ENCODE data around the gene ALDH1A3.
"Not testable (repeated sequence)": the region's sequence is repeated elsewhere in the genome, so short reads cannot be mapped to it uniquely, and the experiment has no call there.

The ALDH1A3 gene

DNA sequence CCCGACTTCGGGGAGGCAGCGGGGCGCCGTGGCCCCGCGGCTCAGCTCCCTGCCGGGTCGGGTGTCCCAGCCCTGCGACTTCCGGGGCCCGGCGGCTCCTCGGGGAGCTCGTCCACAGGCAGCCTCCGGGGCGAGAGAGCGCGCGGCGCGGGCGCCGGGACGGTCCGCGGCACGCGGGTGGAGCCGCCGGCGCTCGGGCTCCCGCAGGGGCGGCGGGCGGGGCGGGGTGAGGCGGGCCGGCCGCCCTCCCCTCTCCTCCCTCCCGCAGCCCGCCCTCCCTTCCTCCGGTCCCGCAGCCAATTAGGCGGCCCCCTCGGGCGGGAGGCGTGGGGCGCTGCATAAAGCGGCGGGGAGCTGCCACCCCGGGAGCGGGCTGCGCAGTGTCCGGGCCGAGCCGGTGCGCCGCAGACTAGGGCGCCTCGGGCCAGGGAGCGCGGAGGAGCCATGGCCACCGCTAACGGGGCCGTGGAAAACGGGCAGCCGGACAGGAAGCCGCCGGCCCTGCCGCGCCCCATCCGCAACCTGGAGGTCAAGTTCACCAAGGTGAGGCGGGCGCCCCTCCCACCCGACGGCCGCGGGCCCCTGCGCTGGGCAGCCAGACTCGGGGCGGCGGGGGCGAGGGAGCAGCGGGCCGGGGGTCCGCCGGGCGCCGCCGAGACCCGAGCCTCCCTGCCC, at the start of gene ALDH1A3:
Gene ALDH1A3 (plus strand): TSS at position 368 of the 675 bp plus-strand sequence. CDS start 77 bp downstream, at position 445.
- DNase-seq (ENCODE audit: low spot score) (no peak), FAIRE-seq (no peak)

- FAIRE-seq (no peak), DNase-seq (ENCODE audit: low spot score) (no peak)
These were observed 48.2 kb upstream of the ALDH1A3 start for GRCh38 chr15:100831467-100831866.

GRCh38 chr15:100832149-100832942, 47.3 kb upstream of the ALDH1A3 start:
- DNase-seq (ENCODE audit: low spot score) (no peak), FAIRE-seq (no peak)

- no peak for FAIRE-seq
These were observed 45.9 kb upstream of the ALDH1A3 start for GRCh38 chr15:100833417-100834389.

DNA sequence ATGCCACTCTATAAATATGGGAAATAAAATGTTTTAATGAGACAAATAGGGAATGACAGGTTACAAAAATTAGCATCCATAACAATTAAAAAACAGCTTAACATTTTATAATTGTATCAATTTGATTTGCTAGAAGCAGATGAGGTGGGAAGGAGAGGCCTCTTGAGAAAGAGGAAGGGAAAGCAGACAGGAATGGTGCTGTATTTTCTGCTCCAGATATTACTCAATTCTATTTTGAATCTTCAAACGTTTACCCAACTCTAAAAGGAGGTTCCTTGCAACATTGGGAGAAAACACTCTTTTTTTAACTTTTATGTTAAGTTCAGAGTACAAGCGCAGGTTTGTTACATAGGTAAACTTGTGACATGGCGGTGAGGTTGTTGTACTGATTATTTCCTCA, 44.9 kb upstream of the ALDH1A3 start:
- FAIRE-seq (no peak), DNase-seq (ENCODE audit: low spot score) (no peak)

More at GRCh38 chr15:100833417-100834389, 45.9 kb upstream of the ALDH1A3 start:
- DNase-seq (ENCODE audit: low spot score) = no peak

- FAIRE-seq (no peak), DNase-seq (ENCODE audit: low spot score) (no peak)
These were observed 44.0 kb upstream of the ALDH1A3 start for GRCh38 chr15:100835636-100836035.

- FAIRE-seq (no peak), DNase-seq (ENCODE audit: low spot score) (no peak)
These were observed 43.1 kb upstream of the ALDH1A3 start for GRCh38 chr15:100836501-100836900.

DNA sequence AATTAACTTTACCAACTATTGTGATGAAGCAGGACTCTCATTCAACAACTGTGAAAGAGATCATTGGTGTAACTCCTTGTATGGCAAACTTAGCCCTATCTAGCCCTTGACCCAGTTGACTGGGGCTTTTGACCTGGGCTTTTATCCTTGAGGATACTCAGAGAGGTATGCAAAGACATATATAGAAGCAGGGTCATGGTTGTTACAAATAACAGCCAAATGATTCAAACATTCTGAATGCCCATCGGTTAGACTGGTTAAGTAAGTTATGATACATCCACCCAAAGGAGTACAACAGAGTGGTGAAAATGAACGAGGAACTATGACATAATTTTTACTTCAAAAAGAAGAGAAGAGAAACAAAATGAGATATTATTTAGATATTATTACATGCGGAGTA, 38.2 kb upstream of the ALDH1A3 start:
- FAIRE-seq = no peak
- DNase-seq (ENCODE audit: low spot score) = no peak

DNA sequence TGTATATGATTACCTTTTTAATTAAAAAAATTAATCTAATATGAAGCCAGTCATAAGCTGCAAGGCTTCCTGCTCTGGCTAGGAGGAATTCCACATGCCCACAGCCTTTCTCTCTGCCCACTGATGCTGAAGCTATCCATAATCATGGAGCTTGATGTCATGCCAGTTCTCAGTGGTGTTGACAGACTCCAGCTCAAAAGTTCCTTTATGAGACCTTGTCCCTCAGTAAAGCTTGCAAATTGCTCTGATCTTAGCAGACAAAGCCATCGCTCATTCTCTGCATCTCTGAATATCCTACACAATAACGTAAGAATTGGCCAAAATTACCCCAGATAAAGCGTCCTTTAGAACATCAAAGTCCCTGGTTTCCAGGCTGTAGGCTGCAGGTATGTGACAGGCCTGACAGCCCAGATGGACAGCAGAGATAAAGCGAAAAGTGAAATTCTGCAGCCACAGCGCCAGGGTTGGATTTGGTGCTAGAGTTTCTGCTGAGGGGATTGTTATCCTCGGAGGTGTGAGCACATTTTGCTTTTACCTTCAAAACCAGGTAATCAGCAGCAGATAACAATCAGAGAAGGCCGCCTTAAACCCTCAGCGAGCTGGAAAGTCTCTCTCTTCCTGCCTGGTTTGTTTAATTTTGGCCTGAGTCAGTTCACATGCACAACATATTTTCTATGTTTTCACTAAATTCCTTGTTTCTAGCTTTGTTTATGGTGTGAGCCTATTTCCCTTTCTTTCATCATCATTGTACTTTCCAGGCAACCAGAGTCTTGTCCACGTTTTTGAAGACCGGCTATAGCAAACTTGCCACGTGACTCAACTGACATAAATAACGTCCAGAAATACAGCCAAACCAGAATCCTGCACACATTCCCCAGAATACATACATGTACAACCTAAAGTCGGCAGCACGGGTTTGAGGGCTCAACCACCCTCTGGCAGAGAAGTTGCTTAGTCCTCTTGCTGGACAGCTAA, 36.6 kb upstream of the ALDH1A3 start:
- no peak for FAIRE-seq
- no peak for DNase-seq (ENCODE audit: low spot score)

GRCh38 chr15:100844167-100844566, 35.5 kb upstream of the ALDH1A3 start:
- FAIRE-seq (no peak), DNase-seq (ENCODE audit: low spot score) (no peak)

- DNase-seq (ENCODE audit: low spot score) (no peak), FAIRE-seq (no peak)
These were observed 34.9 kb upstream of the ALDH1A3 start for GRCh38 chr15:100844778-100845177.

GRCh38 chr15:100847194-100847593, 32.4 kb upstream of the ALDH1A3 start:
- FAIRE-seq (no peak), DNase-seq (ENCODE audit: low spot score) (no peak)

DNA sequence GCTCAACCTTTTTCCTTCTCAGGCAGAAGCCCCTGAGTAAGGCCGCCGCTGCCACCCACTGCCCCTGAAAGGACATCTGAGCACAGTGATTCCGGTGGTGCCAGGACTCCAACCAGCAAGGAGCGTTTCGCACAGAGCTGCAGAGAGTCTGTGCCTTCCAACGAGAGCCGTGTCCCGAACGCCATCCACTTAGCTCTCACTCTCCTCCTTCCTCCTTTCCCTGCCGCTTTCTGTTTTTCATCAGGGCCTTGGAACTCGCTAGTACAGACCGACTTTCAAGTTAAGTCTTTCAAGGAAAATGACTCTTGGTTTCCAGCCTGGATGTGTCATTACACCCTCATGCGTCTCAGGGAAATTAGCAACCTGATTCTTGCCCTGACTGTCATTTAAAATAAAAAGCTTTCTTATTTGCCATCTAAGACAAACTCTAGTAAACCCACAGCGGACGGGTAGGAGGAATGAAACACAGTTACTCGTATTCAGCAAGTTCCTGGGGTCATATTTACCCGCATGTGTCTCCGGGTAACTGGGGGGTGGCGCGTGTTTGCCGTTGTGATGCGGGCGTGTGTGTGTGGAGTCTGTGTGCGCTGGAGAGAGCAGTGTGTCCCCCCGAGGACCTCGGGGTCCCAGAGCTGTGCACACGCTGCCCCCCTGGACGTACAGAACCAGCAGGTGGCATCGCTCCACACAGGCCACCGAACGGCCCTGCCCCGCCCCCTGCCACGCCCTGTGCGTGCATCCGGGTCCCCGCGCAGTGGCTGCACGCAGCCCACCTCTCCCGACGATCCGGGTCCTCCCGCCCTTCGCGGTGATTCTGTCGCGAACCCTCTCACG, 30.4 kb upstream of the ALDH1A3 start:
- DNase-seq (ENCODE audit: low spot score) (no peak), FAIRE-seq (no peak)

DNA sequence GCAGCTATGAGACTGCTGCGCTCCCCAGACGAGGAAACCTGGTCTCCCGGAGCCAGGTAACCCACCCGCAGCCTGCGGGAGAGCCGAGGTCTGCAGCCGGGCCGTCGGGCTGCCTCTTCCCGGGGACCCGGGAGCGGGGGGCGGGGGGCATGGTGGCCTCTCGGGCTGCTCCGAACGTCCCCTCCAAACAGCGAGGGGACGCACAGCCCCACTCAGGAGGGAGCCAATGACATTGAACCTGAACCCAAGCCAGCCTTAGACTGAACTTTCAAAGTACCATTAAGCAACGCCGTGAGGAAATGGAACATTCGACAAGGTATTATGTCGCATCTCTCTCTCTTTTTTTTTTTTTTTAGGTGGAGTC, 29.8 kb upstream of the ALDH1A3 start:
- no peak for FAIRE-seq
- DNase-seq (ENCODE audit: low spot score) = no peak

GRCh38 chr15:100851428-100852015, 28.1 kb upstream of the ALDH1A3 start:
- not testable (repeated sequence) for DNase-seq (ENCODE audit: low spot score); FAIRE-seq

DNA sequence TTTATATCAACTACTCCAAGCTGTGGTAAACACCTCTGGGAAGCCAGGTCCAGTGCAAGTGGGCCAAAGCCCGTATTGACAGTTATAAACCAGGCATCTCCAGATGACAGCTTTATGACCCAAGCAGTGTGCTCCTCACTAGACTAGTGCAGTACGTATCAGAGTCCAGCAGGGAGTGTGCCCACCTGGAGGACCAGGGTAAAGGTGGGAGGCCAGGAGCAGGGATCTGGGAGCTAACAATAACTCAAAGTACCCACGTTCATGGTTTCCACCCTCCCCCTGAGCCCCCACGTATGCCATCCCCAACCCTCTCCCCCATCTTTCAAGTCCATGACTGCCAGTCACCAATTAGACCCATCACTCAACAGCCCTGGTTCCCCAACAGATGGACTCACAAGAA, 27.0 kb upstream of the ALDH1A3 start:
- DNase-seq (ENCODE audit: low spot score) (no peak), FAIRE-seq (no peak)

GRCh38 chr15:100853676-100854440, 25.8 kb upstream of the ALDH1A3 start:
- FAIRE-seq (no peak), DNase-seq (ENCODE audit: low spot score) (no peak)

DNA sequence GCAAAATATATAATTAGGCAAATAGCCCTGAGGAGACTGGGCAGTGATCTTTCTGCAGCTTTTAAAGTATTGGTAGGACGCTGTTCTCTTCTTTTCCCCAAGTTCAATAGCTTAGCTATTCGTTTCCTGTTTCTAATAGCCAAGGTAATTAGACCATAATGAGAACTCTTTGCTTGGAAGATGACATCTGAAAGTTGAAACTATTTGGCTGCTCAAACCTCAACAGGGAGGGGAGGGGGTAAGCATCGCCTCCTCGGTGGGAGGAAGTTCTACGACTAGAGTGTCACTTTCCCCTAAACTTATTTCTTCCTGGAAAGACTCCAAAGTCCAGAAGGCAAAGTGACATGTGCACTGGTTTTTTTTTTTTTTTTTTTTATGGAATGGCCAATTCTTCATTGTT, 22.8 kb upstream of the ALDH1A3 start:
- FAIRE-seq = no peak
- DNase-seq (ENCODE audit: low spot score) = no peak

Data from RCC 7860 (cell line).